IMR-90 (cell line): ENCODE results near the gene COQ10A. TPM values are rescaled to one million over a fixed set of nuclear protein-coding genes. Genes with fewer than 3 reads are reported as not detected.

Experiments
- ATAC-seq: fragments of 200-7000 bp; cut with Tn5 transposase; 2 replicates; pipeline ENCODE4 v1.9.1; 2020; ENCODE audit warnings: low read depth, mild to moderate bottlenecking, moderate library complexity
- BruUV-seq: library from RNA; stranded (reverse); fragments of 400-500 nt; replicated peaks from 2 replicates; lab custom pipeline; 2021; lab: Mats Ljungman, UMichigan
- CTCF ChIA-PET: fragments of 300-600 bp; formaldehyde crosslinking; extraction: SDS; loops from one replicate; lab custom pipeline; 2021; ENCODE audit warnings: antibody characterized with exemption; lab: Yijun Ruan, JAX
- POLR2A ChIA-PET: fragments of 300-600 bp; sonication (Branson Sonifier 250); formaldehyde crosslinking; loops from one replicate; lab custom pipeline; 2022; ENCODE audit warnings: antibody characterized with exemption; ENCODE audit not compliant: unreplicated experiment; lab: Charles Lee
- DNase-seq: peaks from one replicate; pipeline ENCODE4 v3.0.0; 2013
- H2AFZ ChIP-seq: replicated peaks from 2 replicates; pipeline ENCODE3; 2013; ENCODE audit warnings: low read length, mild to moderate bottlenecking; ENCODE audit not compliant: poor library complexity
- H2AK5ac ChIP-seq: 2 replicates; pipeline ENCODE4 v1.6.1; 2013; ENCODE audit warnings: low read depth, low read length, inconsistent platforms
- H2AK9ac ChIP-seq: replicated peaks from 2 replicates; pipeline ENCODE3; 2013; ENCODE audit warnings: mild to moderate bottlenecking, low read depth, low read length, moderate library complexity; ENCODE audit not compliant: poor library complexity
- H2BK120ac ChIP-seq: 2 replicates; pipeline ENCODE4 v1.6.1; 2013; ENCODE audit warnings: low read depth, low read length, inconsistent platforms
- H2BK15ac ChIP-seq: 3 replicates; pipeline ENCODE4 v1.6.1; 2013; ENCODE audit warnings: low read depth, low read length, inconsistent platforms
- H2BK20ac ChIP-seq: 2 replicates; pipeline ENCODE4 v1.6.1; 2013; ENCODE audit warnings: low read depth, mild to moderate bottlenecking, inconsistent platforms, low read length, moderate library complexity
- H2BK5ac ChIP-seq: 2 replicates; pipeline ENCODE4 v1.6.1; 2013; ENCODE audit warnings: mild to moderate bottlenecking, low read depth, low read length, inconsistent platforms; ENCODE audit not compliant: poor library complexity, severe bottlenecking
- H3K14ac ChIP-seq: replicated peaks from 2 replicates; pipeline ENCODE4 v1.6.1; 2013; ENCODE audit warnings: low read depth, low read length, inconsistent platforms
- H3K18ac ChIP-seq: 2 replicates; pipeline ENCODE4 v1.6.1; 2013; ENCODE audit warnings: low read depth, low read length, control low read depth
- H3K23ac ChIP-seq: 2 replicates; pipeline ENCODE4 v1.6.1; 2013; ENCODE audit warnings: low read depth, low read length, inconsistent platforms
- H3K27ac ChIP-seq: 2 replicates; pipeline ENCODE4 v1.5.1; 2013; ENCODE audit warnings: mild to moderate bottlenecking, control low read depth, low read length; ENCODE audit not compliant: insufficient read depth
- H3K27me3 ChIP-seq: 2 replicates; pipeline ENCODE4 v1.6.1; 2013; ENCODE audit warnings: low read length; ENCODE audit not compliant: control insufficient read depth, insufficient read depth
- H3K36me3 ChIP-seq: 2 replicates; pipeline ENCODE4 v1.6.1; 2013; ENCODE audit warnings: low read length, mixed read lengths; ENCODE audit not compliant: control insufficient read depth, insufficient read depth
- H3K4ac ChIP-seq: 2 replicates; pipeline ENCODE4 v1.6.1; 2013; ENCODE audit warnings: low read depth, low read length, inconsistent platforms
- H3K4me1 ChIP-seq: 2 replicates; pipeline ENCODE4 v1.6.1; 2013; ENCODE audit warnings: low read length, mixed read lengths; ENCODE audit not compliant: control insufficient read depth, insufficient read depth
- H3K4me2 ChIP-seq: 2 replicates; pipeline ENCODE4 v1.6.1; 2013; ENCODE audit warnings: low read depth, mild to moderate bottlenecking, control low read depth, low read length, moderate library complexity
- H3K4me3 ChIP-seq: 2 replicates; pipeline ENCODE4 v1.5.1; 2013; ENCODE audit warnings: low read depth, mild to moderate bottlenecking, control low read depth, low read length, moderate library complexity; ENCODE audit not compliant: insufficient read depth
- H3K56ac ChIP-seq: 2 replicates; pipeline ENCODE4 v1.6.1; 2013; ENCODE audit warnings: low read length, inconsistent platforms; ENCODE audit not compliant: insufficient read depth; ENCODE audit errors: extremely low read depth
- H3K79me1 ChIP-seq, 2 experiments: 2 replicates each; pipeline ENCODE4 v1.6.1; 2013; ENCODE audit warnings: low read length in 2 of 2, inconsistent platforms in 1 of 2, low read depth in 1 of 2
- H3K9ac ChIP-seq: 2 replicates; pipeline ENCODE4 v1.6.1; 2013; ENCODE audit warnings: low read depth, low read length, control low read depth
- H3K9me1 ChIP-seq: 2 replicates; pipeline ENCODE4 v1.6.1; 2013; ENCODE audit warnings: low read length, inconsistent platforms; ENCODE audit not compliant: insufficient read depth
- H3K9me3 ChIP-seq: 2 replicates; pipeline ENCODE4 v1.6.1; 2013; ENCODE audit warnings: low read length; ENCODE audit not compliant: control insufficient read depth, insufficient read depth
- H4K20me1 ChIP-seq: 2 replicates; pipeline ENCODE4 v1.6.1; 2013; ENCODE audit warnings: low read length, inconsistent platforms; ENCODE audit not compliant: insufficient read depth
- H4K5ac ChIP-seq: 2 replicates; pipeline ENCODE4 v1.6.1; 2013; ENCODE audit warnings: mild to moderate bottlenecking, low read depth, low read length, control low read depth
- H4K8ac ChIP-seq, 2 experiments: 2 replicates each; pipeline ENCODE4 v1.6.1; 2013; ENCODE audit warnings: low read depth in 2 of 2, low read length in 2 of 2, control low read depth in 1 of 2, inconsistent platforms in 1 of 2
- H4K91ac ChIP-seq: 2 replicates; pipeline ENCODE4 v1.6.1; 2013; ENCODE audit warnings: low read depth, low read length, inconsistent platforms; ENCODE audit not compliant: insufficient read depth
- MAFK ChIP-seq: IDR thresholded peaks from 2 replicates; pipeline ENCODE4 v1.6.1; 2012; ENCODE audit warnings: low read depth, low read length, improper control_type of control experiment
- WGBS, 2 experiments: methylation state at CpG; one replicate each; pipeline versions ENCODE4 v1.1.5 to v1.1.7; 2013; ENCODE audit warnings: missing lambda C conversion rate in 2 of 2; ENCODE audit not compliant: insufficient read length in 1 of 2; ENCODE audit errors: extremely low coverage in 2 of 2; 5-methylcytosine and 5-hydroxymethylcytosine counted together
- dilution Hi-C: fragments of 300-500 bp; cut with HindIII; formaldehyde crosslinking; loops from one replicate; pipeline ENCODE4 v1.14.3; 2018; ENCODE audit warnings: low sequenced_read_pairs; ENCODE audit not compliant: unreplicated experiment
- in situ Hi-C: fragments of 300-500 bp; cut with MboI; formaldehyde crosslinking; loops from 3 replicates; pipeline ENCODE4 v1.14.3; 2019; ENCODE audit warnings: low sequenced_read_pairs, inconsistent platforms, mixed read lengths
- intact Hi-C: fragments of 100-400 bp; cut with micrococcal nuclease; formaldehyde crosslinking; loops from 2 replicates; pipeline ENCODE4 v1.10.0; 2022
- polyA plus RNA-seq, 3 experiments: library from polyadenylated mRNA; depleted of rRNA; stranded (reverse); fragments of >200 nt; gene quantifications; 2 replicates each; pipeline ENCODE4 v1.2.3, GENCODE V29; 2012; ENCODE audit warnings: low replicate concordance in 1 of 3
- total RNA-seq: library from RNA; depleted of rRNA; stranded (reverse); fragments of >200 nt; gene quantifications from 2 replicates; pipeline ENCODE4 v1.2.3, GENCODE V29; 2012

COQ10A gene
- total and polyA plus RNA-seq, 2 of the 4 experiments (the other 2 are of a cell fraction): 4.7 to 10.8 TPM

GRCh38 chr12:56304872-56305590, 38.3 kb downstream of the COQ10A start:
- dilution Hi-C loops: no loop called here
- no peak overlapping the region for H2BK20ac ChIP-seq
- H3K4me1 ChIP-seq: peaks cover 3% of the 10 kb centered on the region; the same call in 1 of the 2 replicates
- no peak overlapping the region for H4K8ac ChIP-seq
- 100% methylated on average over 1 of the region's 8 CpGs; no CpG with 5 or more reads in 1 of the 2 experiments for WGBS, 2 experiments
- no peak overlapping the region for H3K4me2 ChIP-seq
- no peak overlapping the region for H3K4me3 ChIP-seq
- peaks cover 7% of the 10 kb centered on the region; the same call in 1 of the 2 replicates for H3K9me1 ChIP-seq
- H3K56ac ChIP-seq: no peak overlapping the region
- H2BK15ac ChIP-seq: no peak overlapping the region
- H2AK9ac ChIP-seq: no peak overlapping the region
- DNase-seq (no peak), ATAC-seq (no peak)
- in situ Hi-C loops: no loop called here
- BruUV-seq: no TSS peak
- H4K5ac ChIP-seq: no peak overlapping the region
- H4K20me1 ChIP-seq: no peaks in the 10 kb centered on the region
- H3K9ac ChIP-seq: no peak overlapping the region
- TF ChIP-seq MAFK: no peak
- CTCF ChIA-PET: interaction anchor here (0.7 kb wide), 1 partner anchor 11 kb away, joined by 3 read pairs; no protein-coding TSS in a partner anchor
- H3K27ac ChIP-seq: no peak overlapping the region
- peaks cover 7 to 22% of the 10 kb centered on the region in 2 experiments for H3K79me1 ChIP-seq
- peaks cover 24% of the 10 kb centered on the region for H3K36me3 ChIP-seq
- no peak overlapping the region for H2BK120ac ChIP-seq
- POLR2A ChIA-PET: no interaction called here
- no peak overlapping the region for H2AFZ ChIP-seq
- no peak overlapping the region for H4K91ac ChIP-seq
- intact Hi-C loops: no loop called here
- no peak overlapping the region for H2BK5ac ChIP-seq
- no peak overlapping the region for H3K18ac ChIP-seq
- H3K9me3 ChIP-seq: no peaks in the 10 kb centered on the region
- no peak overlapping the region for H3K4ac ChIP-seq
- H3K27me3 ChIP-seq: no peaks in the 10 kb centered on the region
- no peak overlapping the region for H3K23ac ChIP-seq
- no peak overlapping the region for H3K14ac ChIP-seq
- no peak overlapping the region for H2AK5ac ChIP-seq
